HepG2 (cell line): ENCODE data around the gene LMBRD2. TPM values are rescaled to one million over a fixed set of nuclear protein-coding genes. Genes with fewer than 3 reads are reported as not detected.

Experiments used
- HNRNPUL1 ChIP-seq: fragments of 200-400 bp; formaldehyde crosslinking; IDR thresholded peaks from 2 replicates; pipeline ENCODE4 v1.6.1; 2017; ENCODE audit warnings: low read depth, mild to moderate bottlenecking, low read length, moderate library complexity
- MTF2 ChIP-seq: sonication (generic); formaldehyde crosslinking; IDR thresholded peaks from 2 replicates; pipeline ENCODE4 v1.5.0; 2020; ENCODE audit warnings: missing genetic modification reagents, borderline replicate concordance
- RELA ChIP-seq: sonication (generic); formaldehyde crosslinking; IDR thresholded peaks from 2 replicates; pipeline ENCODE4 v1.4.0; 2020; ENCODE audit warnings: missing genetic modification reagents
- RXRA ChIP-seq: sonication (generic); formaldehyde crosslinking; IDR thresholded peaks from 2 replicates; pipeline ENCODE4 v1.5.1; 2020; ENCODE audit warnings: missing genetic modification reagents
- SMAD3 ChIP-seq: sonication (generic); formaldehyde crosslinking; IDR thresholded peaks from 2 replicates; pipeline ENCODE4 v1.4.0; 2020; ENCODE audit warnings: missing genetic modification reagents
- TEAD2 ChIP-seq: sonication (generic); formaldehyde crosslinking; IDR thresholded peaks from 2 replicates; pipeline ENCODE4 v1.9.0; 2021; ENCODE audit warnings: missing genetic modification reagents
- ZBTB20 ChIP-seq: sonication (generic); formaldehyde crosslinking; IDR thresholded peaks from 2 replicates; pipeline ENCODE4 v1.8.1; 2023; ENCODE audit warnings: missing genetic modification reagents, low read depth, mild to moderate bottlenecking, borderline replicate concordance
- ZFP36 ChIP-seq: fragments of 150-350 bp; IDR thresholded peaks from 2 replicates; pipeline ENCODE4 v1.6.1; 2018; ENCODE audit warnings: borderline replicate concordance, low read length, low read depth; ENCODE audit not compliant: partially characterized antibody
- ZMYM4 ChIP-seq: sonication (generic); formaldehyde crosslinking; IDR thresholded peaks from 2 replicates; pipeline ENCODE4 v1.8.1; 2023; ENCODE audit warnings: mild to moderate bottlenecking, missing genetic modification reagents
- ZNF138 ChIP-seq: sonication (generic); formaldehyde crosslinking; IDR thresholded peaks from 2 replicates; pipeline ENCODE4 v1.5.0; 2020; ENCODE audit warnings: mild to moderate bottlenecking, low read depth, missing genetic modification reagents
- ZNF160 ChIP-seq: sonication (generic); formaldehyde crosslinking; IDR thresholded peaks from 2 replicates; pipeline ENCODE4 v1.8.0; 2022; ENCODE audit warnings: mild to moderate bottlenecking, inconsistent platforms, missing genetic modification reagents
- ZNF431 ChIP-seq: sonication (generic); formaldehyde crosslinking; IDR thresholded peaks from 2 replicates; pipeline ENCODE4 v1.9.0; 2022; ENCODE audit warnings: missing genetic modification reagents, low read depth, mild to moderate bottlenecking, borderline replicate concordance
- ZNF572 ChIP-seq: sonication (generic); formaldehyde crosslinking; IDR thresholded peaks from 2 replicates; pipeline ENCODE4 v1.5.1; 2020; ENCODE audit warnings: mild to moderate bottlenecking, missing genetic modification reagents
- ZNF616 ChIP-seq: sonication (generic); formaldehyde crosslinking; IDR thresholded peaks from 2 replicates; pipeline ENCODE4 v1.5.0; 2020; ENCODE audit warnings: low read depth, mild to moderate bottlenecking, missing genetic modification reagents
- ZNF672 ChIP-seq: sonication (generic); formaldehyde crosslinking; IDR thresholded peaks from 2 replicates; pipeline ENCODE4 v1.8.1; 2022; ENCODE audit warnings: missing genetic modification reagents
- ZNF816 ChIP-seq: sonication (generic); formaldehyde crosslinking; IDR thresholded peaks from 2 replicates; pipeline ENCODE4 v1.8.0; 2022; ENCODE audit warnings: missing genetic modification reagents, mild to moderate bottlenecking, borderline replicate concordance
- ZNF839 ChIP-seq: sonication (generic); formaldehyde crosslinking; IDR thresholded peaks from 2 replicates; pipeline ENCODE4 v1.4.0; 2020; ENCODE audit warnings: missing genetic modification reagents, mild to moderate bottlenecking, borderline replicate concordance
- polyA plus RNA-seq, 8 experiments: library from polyadenylated mRNA; depleted of rRNA in 3 of 8; stranded (reverse) in 7 of 8; unstranded in 1 of 8; fragments of >200 nt; fragmentation: Illumina TruSeq in 4 of 8; extraction: Trizol in 4 of 8; gene quantifications; 2 replicates each; pipeline versions ENCODE4 v1.2.1 to v1.2.3, GENCODE V29; 2011 to 2016; ENCODE audit warnings: low read depth in 4 of 8, missing spikeins in 1 of 8, mixed read lengths in 1 of 8; ENCODE audit not compliant: insufficient read depth in 1 of 8
- total RNA-seq, 5 experiments: library from RNA; depleted of rRNA; stranded (reverse); fragments of >200 nt; fragmentation: Illumina TruSeq; extraction: Trizol; gene quantifications; 2 replicates each; pipeline ENCODE4 v1.2.3, GENCODE V29; 2016; ENCODE audit warnings: low read depth in 1 of 5
- TF ChIP-seq, protein P1 (sequence below): sonication (generic); formaldehyde crosslinking; IDR thresholded peaks from 2 replicates; pipeline ENCODE4 v1.5.1; 2020; ENCODE audit warnings: missing genetic modification reagents, mild to moderate bottlenecking, borderline replicate concordance
- TF ChIP-seq, protein P2 (sequence below): sonication (generic); formaldehyde crosslinking; IDR thresholded peaks from 2 replicates; pipeline ENCODE4 v1.9.0; 2021; ENCODE audit warnings: missing genetic modification reagents, borderline replicate concordance
- TF ChIP-seq, protein P3 (sequence below): sonication (generic); formaldehyde crosslinking; IDR thresholded peaks from 2 replicates; pipeline ENCODE4 v1.8.1; 2022; ENCODE audit warnings: mild to moderate bottlenecking, missing genetic modification reagents
- TF ChIP-seq, protein P4 (sequence below): sonication (generic); formaldehyde crosslinking; IDR thresholded peaks from 2 replicates; pipeline ENCODE4 v1.4.0; 2020; ENCODE audit warnings: mild to moderate bottlenecking, missing genetic modification reagents

The LMBRD2 gene
- total and polyA plus RNA-seq, 2 of the 13 experiments (the other 11 are each of a cell fraction or from before 2014, with no cell fraction given), result 2.0 to 4.7 TPM

DNA sequence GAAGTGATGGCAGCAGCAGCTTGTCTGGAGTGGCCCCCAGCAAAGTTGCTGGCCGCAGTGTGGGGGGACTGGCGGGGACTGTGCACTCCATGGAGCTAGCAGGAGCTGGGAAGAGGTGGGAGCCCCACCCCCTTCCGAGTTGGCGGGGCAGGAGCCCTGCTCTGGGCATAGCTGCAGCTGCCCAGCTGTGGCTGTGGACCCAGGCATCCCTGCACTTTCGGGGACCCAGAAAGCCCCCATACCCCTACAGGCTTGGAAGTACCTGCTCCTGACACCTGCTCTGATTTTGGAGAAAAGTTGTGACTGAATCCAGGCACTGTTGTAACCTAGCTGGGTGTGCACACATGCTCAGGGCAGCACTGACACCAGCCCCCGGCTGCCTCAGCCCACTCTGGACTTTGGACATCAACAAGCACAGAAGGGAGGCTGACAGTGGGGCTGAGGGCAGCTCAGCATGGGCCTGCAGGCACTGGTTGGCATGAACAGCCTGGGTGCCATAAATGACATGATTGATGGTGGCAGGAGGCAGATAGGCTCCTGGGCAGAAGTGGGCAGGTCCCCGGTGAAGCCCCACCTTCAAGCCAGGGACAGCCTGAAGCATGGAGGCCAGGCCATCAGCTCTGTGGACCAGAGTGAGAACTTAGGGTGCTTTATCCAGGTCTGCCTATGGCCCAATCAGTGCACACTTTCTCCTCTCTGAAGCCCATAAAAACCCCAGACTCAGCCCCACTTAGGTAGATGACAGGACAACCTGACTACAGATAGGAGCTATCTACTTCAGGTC, 12.6 kb downstream of the LMBRD2 start (continued):
- TF ChIP-seq ZNF816 (CRISPR knock-in tag) (peak; percentile 98), ZMYM4 (CRISPR knock-in tag) (peak; percentile 83), HNRNPUL1 (no peak), ZNF616 (no peak), ZFP36 (no peak), ZNF160 (CRISPR knock-in tag) (no peak), ZBTB20 (CRISPR knock-in tag) (no peak), ZNF431 (CRISPR knock-in tag) (no peak), SMAD3 (CRISPR knock-in tag) (0 out of 2 replicates have a peak, but pooled peaks have one; percentile 25), ZNF839 (CRISPR knock-in tag) (0 out of 2 replicates have a peak, but pooled peaks have one; percentile 58), RXRA (CRISPR knock-in tag) (no peak), ZNF672 (CRISPR knock-in tag) (no peak), ZNF138 (CRISPR knock-in tag) (no peak), RELA (CRISPR knock-in tag) (no peak), ZNF572 (0 out of 2 replicates have a peak, but pooled peaks have one; percentile 77), MTF2 (no peak), TEAD2 (CRISPR knock-in tag) (no peak)
- TF ChIP-seq, protein P1, sequence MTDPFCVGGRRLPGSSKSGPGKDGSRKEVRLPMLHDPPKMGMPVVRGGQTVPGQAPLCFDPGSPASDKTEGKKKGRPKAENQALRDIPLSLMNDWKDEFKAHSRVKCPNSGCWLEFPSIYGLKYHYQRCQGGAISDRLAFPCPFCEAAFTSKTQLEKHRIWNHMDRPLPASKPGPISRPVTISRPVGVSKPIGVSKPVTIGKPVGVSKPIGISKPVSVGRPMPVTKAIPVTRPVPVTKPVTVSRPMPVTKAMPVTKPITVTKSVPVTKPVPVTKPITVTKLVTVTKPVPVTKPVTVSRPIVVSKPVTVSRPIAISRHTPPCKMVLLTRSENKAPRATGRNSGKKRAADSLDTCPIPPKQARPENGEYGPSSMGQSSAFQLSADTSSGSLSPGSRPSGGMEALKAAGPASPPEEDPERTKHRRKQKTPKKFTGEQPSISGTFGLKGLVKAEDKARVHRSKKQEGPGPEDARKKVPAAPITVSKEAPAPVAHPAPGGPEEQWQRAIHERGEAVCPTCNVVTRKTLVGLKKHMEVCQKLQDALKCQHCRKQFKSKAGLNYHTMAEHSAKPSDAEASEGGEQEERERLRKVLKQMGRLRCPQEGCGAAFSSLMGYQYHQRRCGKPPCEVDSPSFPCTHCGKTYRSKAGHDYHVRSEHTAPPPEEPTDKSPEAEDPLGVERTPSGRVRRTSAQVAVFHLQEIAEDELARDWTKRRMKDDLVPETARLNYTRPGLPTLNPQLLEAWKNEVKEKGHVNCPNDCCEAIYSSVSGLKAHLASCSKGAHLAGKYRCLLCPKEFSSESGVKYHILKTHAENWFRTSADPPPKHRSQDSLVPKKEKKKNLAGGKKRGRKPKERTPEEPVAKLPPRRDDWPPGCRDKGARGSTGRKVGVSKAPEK, result no peak
- TF ChIP-seq, protein P2, sequence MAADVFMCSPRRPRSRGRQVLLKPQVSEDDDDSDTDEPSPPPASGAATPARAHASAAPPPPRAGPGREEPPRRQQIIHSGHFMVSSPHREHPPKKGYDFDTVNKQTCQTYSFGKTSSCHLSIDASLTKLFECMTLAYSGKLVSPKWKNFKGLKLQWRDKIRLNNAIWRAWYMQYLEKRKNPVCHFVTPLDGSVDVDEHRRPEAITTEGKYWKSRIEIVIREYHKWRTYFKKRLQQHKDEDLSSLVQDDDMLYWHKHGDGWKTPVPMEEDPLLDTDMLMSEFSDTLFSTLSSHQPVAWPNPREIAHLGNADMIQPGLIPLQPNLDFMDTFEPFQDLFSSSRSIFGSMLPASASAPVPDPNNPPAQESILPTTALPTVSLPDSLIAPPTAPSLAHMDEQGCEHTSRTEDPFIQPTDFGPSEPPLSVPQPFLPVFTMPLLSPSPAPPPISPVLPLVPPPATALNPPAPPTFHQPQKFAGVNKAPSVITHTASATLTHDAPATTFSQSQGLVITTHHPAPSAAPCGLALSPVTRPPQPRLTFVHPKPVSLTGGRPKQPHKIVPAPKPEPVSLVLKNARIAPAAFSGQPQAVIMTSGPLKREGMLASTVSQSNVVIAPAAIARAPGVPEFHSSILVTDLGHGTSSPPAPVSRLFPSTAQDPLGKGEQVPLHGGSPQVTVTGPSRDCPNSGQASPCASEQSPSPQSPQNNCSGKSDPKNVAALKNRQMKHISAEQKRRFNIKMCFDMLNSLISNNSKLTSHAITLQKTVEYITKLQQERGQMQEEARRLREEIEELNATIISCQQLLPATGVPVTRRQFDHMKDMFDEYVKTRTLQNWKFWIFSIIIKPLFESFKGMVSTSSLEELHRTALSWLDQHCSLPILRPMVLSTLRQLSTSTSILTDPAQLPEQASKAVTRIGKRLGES (CRISPR knock-in tag), result no peak
- TF ChIP-seq, protein P3, sequence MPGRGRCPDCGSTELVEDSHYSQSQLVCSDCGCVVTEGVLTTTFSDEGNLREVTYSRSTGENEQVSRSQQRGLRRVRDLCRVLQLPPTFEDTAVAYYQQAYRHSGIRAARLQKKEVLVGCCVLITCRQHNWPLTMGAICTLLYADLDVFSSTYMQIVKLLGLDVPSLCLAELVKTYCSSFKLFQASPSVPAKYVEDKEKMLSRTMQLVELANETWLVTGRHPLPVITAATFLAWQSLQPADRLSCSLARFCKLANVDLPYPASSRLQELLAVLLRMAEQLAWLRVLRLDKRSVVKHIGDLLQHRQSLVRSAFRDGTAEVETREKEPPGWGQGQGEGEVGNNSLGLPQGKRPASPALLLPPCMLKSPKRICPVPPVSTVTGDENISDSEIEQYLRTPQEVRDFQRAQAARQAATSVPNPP, result no peak
- TF ChIP-seq, protein P4, sequence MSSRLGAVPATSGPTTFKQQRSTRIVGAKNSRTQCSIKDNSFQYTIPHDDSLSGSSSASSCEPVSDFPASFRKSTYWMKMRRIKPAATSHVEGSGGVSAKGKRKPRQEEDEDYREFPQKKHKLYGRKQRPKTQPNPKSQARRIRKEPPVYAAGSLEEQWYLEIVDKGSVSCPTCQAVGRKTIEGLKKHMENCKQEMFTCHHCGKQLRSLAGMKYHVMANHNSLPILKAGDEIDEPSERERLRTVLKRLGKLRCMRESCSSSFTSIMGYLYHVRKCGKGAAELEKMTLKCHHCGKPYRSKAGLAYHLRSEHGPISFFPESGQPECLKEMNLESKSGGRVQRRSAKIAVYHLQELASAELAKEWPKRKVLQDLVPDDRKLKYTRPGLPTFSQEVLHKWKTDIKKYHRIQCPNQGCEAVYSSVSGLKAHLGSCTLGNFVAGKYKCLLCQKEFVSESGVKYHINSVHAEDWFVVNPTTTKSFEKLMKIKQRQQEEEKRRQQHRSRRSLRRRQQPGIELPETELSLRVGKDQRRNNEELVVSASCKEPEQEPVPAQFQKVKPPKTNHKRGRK, result no peak
